C4-2B (cell line): ENCODE measurements around the gene OVOL2.
A peak's percentile ranks its signal among the peaks of the same experiment; 100 is the strongest.

ENCODE experiments used
- H3K27ac ChIP-seq: fragments of 450-650 bp; 2 replicates; pipeline ENCODE4 v1.5.1; 2017
- ZFX ChIP-seq: fragments of 450-650 bp; IDR thresholded peaks from 2 replicates; pipeline ENCODE4 v1.6.1; 2017
- TF ChIP-seq, protein P1 (sequence below): fragments of 450-650 bp; conservative IDR thresholded peaks from 2 replicates; pipeline ENCODE4 v1.5.1; 2017; ENCODE audit warnings: mild to moderate bottlenecking

OVOL2 gene

DNA sequence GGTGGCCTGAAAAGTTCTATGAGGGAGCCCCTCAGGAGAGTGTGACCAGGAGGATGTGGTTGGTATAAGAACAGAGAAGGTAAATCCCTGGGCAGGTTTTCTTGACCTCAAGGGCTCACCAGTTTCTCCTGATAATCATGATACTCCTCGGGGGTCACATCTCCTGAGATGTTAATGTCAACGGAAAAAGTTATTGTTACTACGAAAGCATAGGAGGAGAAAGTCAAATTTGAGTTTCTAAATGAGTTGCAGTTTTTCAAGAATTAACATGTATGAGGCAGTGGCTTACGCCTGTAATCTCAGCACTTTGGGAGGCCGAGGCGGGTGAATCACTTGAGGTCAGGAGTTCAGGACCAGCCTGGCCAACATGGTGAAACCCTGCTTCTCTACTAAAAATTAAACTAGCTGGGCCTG is 65.5 kb downstream of the OVOL2 start:
- TF ChIP-seq, protein P1, sequence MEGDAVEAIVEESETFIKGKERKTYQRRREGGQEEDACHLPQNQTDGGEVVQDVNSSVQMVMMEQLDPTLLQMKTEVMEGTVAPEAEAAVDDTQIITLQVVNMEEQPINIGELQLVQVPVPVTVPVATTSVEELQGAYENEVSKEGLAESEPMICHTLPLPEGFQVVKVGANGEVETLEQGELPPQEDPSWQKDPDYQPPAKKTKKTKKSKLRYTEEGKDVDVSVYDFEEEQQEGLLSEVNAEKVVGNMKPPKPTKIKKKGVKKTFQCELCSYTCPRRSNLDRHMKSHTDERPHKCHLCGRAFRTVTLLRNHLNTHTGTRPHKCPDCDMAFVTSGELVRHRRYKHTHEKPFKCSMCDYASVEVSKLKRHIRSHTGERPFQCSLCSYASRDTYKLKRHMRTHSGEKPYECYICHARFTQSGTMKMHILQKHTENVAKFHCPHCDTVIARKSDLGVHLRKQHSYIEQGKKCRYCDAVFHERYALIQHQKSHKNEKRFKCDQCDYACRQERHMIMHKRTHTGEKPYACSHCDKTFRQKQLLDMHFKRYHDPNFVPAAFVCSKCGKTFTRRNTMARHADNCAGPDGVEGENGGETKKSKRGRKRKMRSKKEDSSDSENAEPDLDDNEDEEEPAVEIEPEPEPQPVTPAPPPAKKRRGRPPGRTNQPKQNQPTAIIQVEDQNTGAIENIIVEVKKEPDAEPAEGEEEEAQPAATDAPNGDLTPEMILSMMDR: no peak
- no peak for TF ChIP-seq ZFX

DNA sequence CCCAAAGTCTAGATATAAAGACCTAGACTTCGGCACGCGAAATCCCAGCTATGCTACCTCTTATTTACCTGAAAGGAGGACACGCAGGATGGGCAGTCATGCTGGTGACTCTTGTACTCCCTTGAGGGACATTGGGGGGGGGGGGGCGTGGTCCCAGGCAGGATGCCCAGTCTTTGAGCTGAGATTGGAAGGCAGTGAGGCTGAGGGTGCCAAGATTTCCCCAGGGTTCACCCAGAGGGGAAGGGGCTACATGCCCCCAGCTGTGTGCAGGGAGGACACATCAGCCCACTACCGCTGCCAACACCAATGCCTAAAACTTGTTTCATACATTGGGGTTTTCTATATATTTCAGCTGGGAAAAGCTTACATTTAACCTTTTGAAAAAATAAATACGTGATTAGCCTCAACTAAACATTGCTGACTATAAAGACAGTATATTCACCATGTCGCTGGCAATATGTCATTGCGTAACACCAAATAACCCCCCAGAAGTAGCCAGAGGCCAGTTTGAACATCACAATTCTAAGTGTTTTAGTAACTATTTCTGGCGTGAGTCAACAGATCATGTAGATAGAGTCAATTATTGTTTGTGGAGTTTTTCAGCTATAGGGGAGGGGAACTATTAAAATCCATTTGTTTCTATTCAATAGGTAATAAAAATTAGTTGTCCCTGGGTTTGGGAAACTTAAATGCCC is 67.3 kb downstream of the OVOL2 start:
- TF ChIP-seq ZFX: no peak
- TF ChIP-seq, protein P1: no peak
- peak overlapping the region; percentile 54; the same call in 1 of the 2 replicates for H3K27ac ChIP-seq

More for the DNA sequence above, 65.5 kb downstream of the OVOL2 start:
- H3K27ac ChIP-seq: peak overlapping the region; percentile 73

DNA sequence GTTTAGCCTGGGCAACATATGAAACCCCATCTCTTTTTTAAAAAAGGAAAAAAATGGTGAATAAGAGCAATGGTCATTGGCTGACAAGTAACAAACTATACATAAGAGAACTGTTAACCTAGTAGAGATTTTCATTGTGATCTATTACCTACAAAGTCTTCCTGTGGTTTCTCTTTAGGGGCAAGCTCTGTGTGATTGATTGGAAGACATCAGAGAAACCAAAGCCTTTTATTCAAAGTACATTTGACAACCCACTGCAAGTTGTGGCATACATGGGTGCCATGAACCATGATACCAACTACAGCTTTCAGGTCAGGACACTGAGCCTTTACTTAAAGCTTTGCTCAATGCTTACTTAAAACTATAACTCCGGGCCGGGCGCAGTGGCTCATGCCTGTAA is 69.7 kb downstream of the OVOL2 start:
- H3K27ac ChIP-seq: no peak overlapping the region

DNA sequence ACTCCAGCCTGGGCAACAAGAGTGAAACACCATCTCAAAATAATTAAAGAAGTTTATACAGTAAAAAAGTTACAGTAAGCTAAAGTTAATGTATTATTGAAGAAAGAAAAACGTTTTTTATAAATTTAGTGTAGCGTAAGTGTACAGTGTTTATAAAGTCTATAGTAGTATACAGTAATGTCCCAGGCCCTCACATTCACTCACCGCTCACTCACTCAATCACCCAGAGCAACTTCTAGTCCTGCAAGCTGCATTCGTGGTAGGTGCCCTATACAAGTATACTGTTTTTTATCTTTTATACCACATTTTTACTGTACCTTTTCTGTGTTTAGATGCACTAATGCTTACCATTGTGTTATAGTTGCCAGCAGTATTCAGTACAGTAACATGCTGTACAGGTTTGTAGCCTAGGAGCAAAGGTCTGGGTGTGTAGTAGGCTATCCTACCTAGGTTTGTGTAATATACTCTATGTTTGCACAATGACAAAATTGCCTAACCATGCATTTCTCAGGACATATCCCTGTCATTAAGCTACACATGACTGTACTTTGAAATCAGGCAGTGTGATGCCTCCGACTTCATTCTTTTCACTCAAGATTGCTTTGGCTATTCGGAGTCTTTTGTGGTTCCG is 72.2 kb downstream of the OVOL2 start:
- H3K27ac ChIP-seq: no peak overlapping the region
- no peak for TF ChIP-seq ZFX
- TF ChIP-seq, protein P1: no peak

More for the DNA sequence above, 69.7 kb downstream of the OVOL2 start:
- TF ChIP-seq, protein P1: no peak
- TF ChIP-seq ZFX: no peak

DNA sequence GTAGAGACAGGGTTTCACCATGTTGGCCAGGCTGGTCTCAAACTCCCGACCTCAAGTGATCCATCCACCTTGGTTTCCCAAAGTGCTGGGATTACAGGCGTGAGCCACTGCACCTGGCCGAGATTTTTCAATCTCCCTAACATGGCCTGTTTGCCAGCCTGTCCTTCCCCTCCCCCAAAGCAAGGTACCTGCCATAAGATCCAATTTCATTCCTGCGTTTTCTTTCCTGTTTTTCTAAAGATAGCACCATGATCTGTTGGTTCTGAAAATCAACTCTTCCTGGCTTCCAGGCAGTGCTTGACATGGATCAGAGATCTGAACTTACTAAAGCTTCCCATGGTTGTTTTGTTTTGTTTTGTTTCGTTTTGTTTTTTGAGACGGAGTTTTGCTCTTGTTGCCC is 81.4 kb downstream of the OVOL2 start:
- TF ChIP-seq, protein P1: no peak
- TF ChIP-seq ZFX: no peak
- no peak overlapping the region for H3K27ac ChIP-seq
